ENCODE data around the gene ACTR5. TPM values are rescaled to one million over a fixed set of nuclear protein-coding genes. Genes with fewer than 3 reads are reported as not detected.

ACTR5 gene
- total RNA-seq, 2 experiments from 2014 or later, result 12.3 to 21.1 TPM

DNA sequence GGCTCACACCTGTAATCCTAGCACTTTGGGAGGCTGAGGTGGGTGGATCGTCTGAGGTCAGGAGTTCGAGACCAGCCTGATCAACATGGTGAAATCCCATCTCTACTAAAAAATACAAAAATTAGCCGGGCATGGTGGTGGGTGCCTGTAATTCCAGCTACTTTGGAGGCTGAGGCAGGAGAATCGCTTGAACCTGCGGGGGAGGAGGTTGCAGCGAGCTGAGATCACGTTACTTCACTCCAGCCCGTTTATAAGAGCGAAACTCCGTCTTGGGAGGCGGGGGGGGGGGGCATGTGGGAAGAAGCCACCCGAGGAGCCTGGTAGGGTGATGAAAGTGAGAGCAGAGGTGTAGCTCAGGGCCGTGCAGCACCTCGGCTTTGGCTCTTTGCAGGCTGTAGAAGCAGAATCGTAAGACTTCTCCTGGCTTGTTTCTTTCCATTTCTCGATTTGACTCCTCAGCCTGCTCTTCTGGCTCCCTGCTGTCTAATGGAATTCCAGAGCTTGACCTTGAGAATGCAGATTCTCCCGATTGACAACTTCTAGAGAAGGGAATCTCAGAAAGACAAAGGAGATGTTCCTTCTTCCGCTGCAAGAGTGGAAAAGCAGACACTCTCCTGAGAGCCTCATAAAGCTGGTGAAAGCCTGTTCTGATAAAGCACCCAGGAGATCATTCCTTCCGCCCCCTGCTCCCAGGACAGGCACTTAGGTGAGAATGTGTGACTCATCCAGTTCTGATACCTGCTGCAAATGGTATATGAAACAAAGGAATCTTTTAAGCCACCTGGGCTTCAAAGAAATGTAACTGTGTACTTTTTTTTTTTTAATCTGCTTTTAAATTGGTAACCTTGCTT, 31.2 kb downstream of the ACTR5 start:
- CTCF ChIA-PET (ENCODE audit: unreplicated experiment), result no interaction called here
- no peak overlapping the region for H3K27ac ChIP-seq (ENCODE audit: low read depth, low read length, poor library complexity, severe bottlenecking)
- no peaks in the 10 kb centered on the region for H4K20me1 ChIP-seq (ENCODE audit: insufficient read depth, low read length)
- peaks cover 8% of the 10 kb centered on the region for H3K4me1 ChIP-seq (ENCODE audit: insufficient read depth, low read length, poor library complexity, severe bottlenecking)
- TF ChIP-seq CTCF (conservative IDR thresholded peaks at IDR 0.05; ENCODE audit: low read length) (no peak), EZH2phosphoT487 (IDR thresholded peaks at IDR 0.05; ENCODE audit: borderline replicate concordance, low read depth, low read length) (no peak)
- no peaks in the 10 kb centered on the region for H3K9me2 ChIP-seq (ENCODE audit: insufficient read depth, low read length)
- peaks cover 2% of the 10 kb centered on the region; the same call in 1 of the 2 replicates for H3K9me3 ChIP-seq (ENCODE audit: low read length)
- intact Hi-C loops (cut with micrococcal nuclease; ENCODE audit: unreplicated experiment), result no loop called here
- DNase-seq (ENCODE audit: low spot score), result no peak
- POLR2A ChIA-PET, result no interaction called here
- peaks cover 25% of the 10 kb centered on the region for H3K36me3 ChIP-seq (ENCODE audit: insufficient read depth, low read length)
- no peak overlapping the region for H2AFZ ChIP-seq (ENCODE audit: low read length)
- H3K4me3 ChIP-seq (ENCODE audit: low read depth, low read length, poor library complexity, severe bottlenecking), result no peak overlapping the region
- BruUV-seq (replicated peaks), result no TSS peak
- no peak overlapping the region for H3K4me2 ChIP-seq (ENCODE audit: low read length)
- H3K79me2 ChIP-seq (ENCODE audit: insufficient read depth, low read depth, low read length), result no peaks in the 10 kb centered on the region

DNA sequence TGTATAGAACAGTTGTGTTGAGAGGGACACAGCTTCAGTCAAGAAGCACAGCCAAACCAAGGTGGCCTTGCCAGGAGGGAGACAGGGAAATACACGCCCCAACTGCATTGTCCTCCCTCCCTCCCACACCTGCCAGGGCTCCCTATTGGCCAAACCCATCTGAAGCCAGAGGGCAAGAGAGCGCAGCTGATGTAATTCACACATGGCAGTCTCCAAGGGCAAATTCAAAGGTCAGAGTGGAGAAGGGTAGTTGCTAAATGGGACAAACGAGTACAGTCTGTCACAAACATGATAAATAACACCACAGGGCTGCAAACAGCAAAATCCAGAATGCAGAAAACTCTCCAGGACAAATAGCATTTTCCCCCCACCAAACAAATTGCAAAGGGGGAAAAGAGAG, 34.0 kb downstream of the ACTR5 start:
- no peak overlapping the region for H3K4me3 ChIP-seq (ENCODE audit: low read depth, low read length, poor library complexity, severe bottlenecking)
- H3K9me2 ChIP-seq (ENCODE audit: insufficient read depth, low read length), result no peaks in the 10 kb centered on the region
- no peak overlapping the region for H3K4me2 ChIP-seq (ENCODE audit: low read length)
- H3K27ac ChIP-seq (ENCODE audit: low read depth, low read length, poor library complexity, severe bottlenecking), result no peak overlapping the region
- BruUV-seq (replicated peaks), result no TSS peak
- H2AFZ ChIP-seq (ENCODE audit: low read length), result no peak overlapping the region
- intact Hi-C loops (cut with micrococcal nuclease; ENCODE audit: unreplicated experiment), result no loop called here
- ChIA-PET POLR2A (no interaction called here), CTCF (ENCODE audit: unreplicated experiment) (no interaction called here)
- no peaks in the 10 kb centered on the region for H4K20me1 ChIP-seq (ENCODE audit: insufficient read depth, low read length)
- DNase-seq (ENCODE audit: low spot score), result no peak
- H3K9me3 ChIP-seq (ENCODE audit: low read length), result no peaks in the 10 kb centered on the region
- peaks cover 8% of the 10 kb centered on the region for H3K4me1 ChIP-seq (ENCODE audit: insufficient read depth, low read length, poor library complexity, severe bottlenecking)
- no peaks in the 10 kb centered on the region for H3K36me3 ChIP-seq (ENCODE audit: insufficient read depth, low read length)
- H3K79me2 ChIP-seq (ENCODE audit: insufficient read depth, low read depth, low read length), result no peaks in the 10 kb centered on the region
- no peak for TF ChIP-seq EZH2phosphoT487 (IDR thresholded peaks at IDR 0.05; ENCODE audit: borderline replicate concordance, low read depth, low read length)

DNA sequence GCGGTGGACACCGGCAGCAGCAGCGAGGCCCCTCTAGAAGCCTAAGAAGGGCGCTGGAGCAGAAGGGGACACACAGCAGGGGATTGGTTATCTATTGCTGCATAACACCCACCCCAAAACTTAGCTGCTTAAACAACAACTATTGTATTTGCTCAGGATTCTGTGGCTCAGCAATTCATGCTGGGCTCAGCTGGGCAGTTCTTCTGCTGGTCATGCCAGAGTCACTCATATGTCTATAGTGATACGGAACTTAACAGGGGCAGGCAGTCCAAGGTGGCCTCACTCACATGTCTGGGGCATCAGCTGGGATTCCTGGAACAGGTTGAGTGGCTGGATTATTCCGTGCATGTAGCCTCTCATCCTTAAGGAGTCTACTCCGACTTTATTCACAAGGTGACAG, 39.6 kb downstream of the ACTR5 start:
- DNase-seq (ENCODE audit: low spot score), result no peak
- Histone ChIP-seq H3K4me3 (ENCODE audit: low read depth, low read length, poor library complexity, severe bottlenecking) (no peak overlapping the region), H3K9me2 (ENCODE audit: insufficient read depth, low read length) (no peaks in the 10 kb centered on the region), H3K4me2 (ENCODE audit: low read length) (no peak overlapping the region), H3K36me3 (ENCODE audit: insufficient read depth, low read length) (no peaks in the 10 kb centered on the region), H3K4me1 (ENCODE audit: insufficient read depth, low read length, poor library complexity, severe bottlenecking) (peaks cover 8% of the 10 kb centered on the region), H4K20me1 (ENCODE audit: insufficient read depth, low read length) (no peaks in the 10 kb centered on the region), H2AFZ (ENCODE audit: low read length) (no peak overlapping the region), H3K27ac (ENCODE audit: low read depth, low read length, poor library complexity, severe bottlenecking) (no peak overlapping the region), H3K9me3 (ENCODE audit: low read length) (no peaks in the 10 kb centered on the region), H3K79me2 (ENCODE audit: insufficient read depth, low read depth, low read length) (no peaks in the 10 kb centered on the region)
- CTCF ChIA-PET (ENCODE audit: unreplicated experiment), result no interaction called here
- TF ChIP-seq CTCF (conservative IDR thresholded peaks at IDR 0.05; ENCODE audit: low read length), result no peak
- no peak for TF ChIP-seq EZH2phosphoT487 (IDR thresholded peaks at IDR 0.05; ENCODE audit: borderline replicate concordance, low read depth, low read length)
- POLR2A ChIA-PET, result no interaction called here
- intact Hi-C loops (cut with micrococcal nuclease; ENCODE audit: unreplicated experiment), result no loop called here
- BruUV-seq (replicated peaks), result no TSS peak

Data from OCI-LY7 (cell line).